Measurements from ENCODE around the gene SPDYC.

SPDYC gene

GRCh38 chr11:65131895-65132237, 38.2 kb upstream of the SPDYC start:
- no peak for ATAC-seq
- TF ChIP-seq ZFP3 (CRISPR knock-in tag; IDR thresholded peaks at IDR 0.05) = no peak
- TF ChIP-seq PPARA (CRISPR knock-in tag; IDR thresholded peaks at IDR 0.05; ENCODE audit: borderline replicate concordance) = no peak
- TF ChIP-seq ISL1 (CRISPR knock-in tag; IDR thresholded peaks at IDR 0.05) = no peak
- TF ChIP-seq TCF4 (CRISPR knock-in tag; IDR thresholded peaks at IDR 0.05; ENCODE audit: borderline replicate concordance) = no peak
- TF ChIP-seq, protein P1, sequence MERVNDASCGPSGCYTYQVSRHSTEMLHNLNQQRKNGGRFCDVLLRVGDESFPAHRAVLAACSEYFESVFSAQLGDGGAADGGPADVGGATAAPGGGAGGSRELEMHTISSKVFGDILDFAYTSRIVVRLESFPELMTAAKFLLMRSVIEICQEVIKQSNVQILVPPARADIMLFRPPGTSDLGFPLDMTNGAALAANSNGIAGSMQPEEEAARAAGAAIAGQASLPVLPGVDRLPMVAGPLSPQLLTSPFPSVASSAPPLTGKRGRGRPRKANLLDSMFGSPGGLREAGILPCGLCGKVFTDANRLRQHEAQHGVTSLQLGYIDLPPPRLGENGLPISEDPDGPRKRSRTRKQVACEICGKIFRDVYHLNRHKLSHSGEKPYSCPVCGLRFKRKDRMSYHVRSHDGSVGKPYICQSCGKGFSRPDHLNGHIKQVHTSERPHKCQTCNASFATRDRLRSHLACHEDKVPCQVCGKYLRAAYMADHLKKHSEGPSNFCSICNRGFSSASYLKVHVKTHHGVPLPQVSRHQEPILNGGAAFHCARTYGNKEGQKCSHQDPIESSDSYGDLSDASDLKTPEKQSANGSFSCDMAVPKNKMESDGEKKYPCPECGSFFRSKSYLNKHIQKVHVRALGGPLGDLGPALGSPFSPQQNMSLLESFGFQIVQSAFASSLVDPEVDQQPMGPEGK (CRISPR knock-in tag; IDR thresholded peaks at IDR 0.05; ENCODE audit: borderline replicate concordance) = no peak
- no peak for TF ChIP-seq BACH2 (CRISPR knock-in tag; IDR thresholded peaks at IDR 0.05; ENCODE audit: borderline replicate concordance)
- no peak for TF ChIP-seq OSR1 (CRISPR knock-in tag; IDR thresholded peaks at IDR 0.05)
- no peak for TF ChIP-seq ZFP30 (CRISPR knock-in tag; IDR thresholded peaks at IDR 0.05)
- TF ChIP-seq ESRRG (CRISPR knock-in tag; IDR thresholded peaks at IDR 0.05) = no peak
- no peak for TF ChIP-seq TSHZ2 (CRISPR knock-in tag; IDR thresholded peaks at IDR 0.05)
- TF ChIP-seq RARB (CRISPR knock-in tag; IDR thresholded peaks at IDR 0.05) = no peak
- no peak for TF ChIP-seq ZNF8 (CRISPR knock-in tag; IDR thresholded peaks at IDR 0.05)
- no peak for TF ChIP-seq TOX (CRISPR knock-in tag; IDR thresholded peaks at IDR 0.05; ENCODE audit: borderline replicate concordance)
- TF ChIP-seq, protein P2, sequence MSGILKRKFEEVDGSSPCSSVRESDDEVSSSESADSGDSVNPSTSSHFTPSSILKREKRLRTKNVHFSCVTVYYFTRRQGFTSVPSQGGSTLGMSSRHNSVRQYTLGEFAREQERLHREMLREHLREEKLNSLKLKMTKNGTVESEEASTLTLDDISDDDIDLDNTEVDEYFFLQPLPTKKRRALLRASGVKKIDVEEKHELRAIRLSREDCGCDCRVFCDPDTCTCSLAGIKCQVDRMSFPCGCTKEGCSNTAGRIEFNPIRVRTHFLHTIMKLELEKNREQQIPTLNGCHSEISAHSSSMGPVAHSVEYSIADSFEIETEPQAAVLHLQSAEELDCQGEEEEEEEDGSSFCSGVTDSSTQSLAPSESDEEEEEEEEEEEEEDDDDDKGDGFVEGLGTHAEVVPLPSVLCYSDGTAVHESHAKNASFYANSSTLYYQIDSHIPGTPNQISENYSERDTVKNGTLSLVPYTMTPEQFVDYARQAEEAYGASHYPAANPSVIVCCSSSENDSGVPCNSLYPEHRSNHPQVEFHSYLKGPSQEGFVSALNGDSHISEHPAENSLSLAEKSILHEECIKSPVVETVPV (CRISPR knock-in tag; IDR thresholded peaks at IDR 0.05) = no peak
- no peak for TF ChIP-seq SNAI2 (CRISPR knock-in tag; IDR thresholded peaks at IDR 0.05)

DNA sequence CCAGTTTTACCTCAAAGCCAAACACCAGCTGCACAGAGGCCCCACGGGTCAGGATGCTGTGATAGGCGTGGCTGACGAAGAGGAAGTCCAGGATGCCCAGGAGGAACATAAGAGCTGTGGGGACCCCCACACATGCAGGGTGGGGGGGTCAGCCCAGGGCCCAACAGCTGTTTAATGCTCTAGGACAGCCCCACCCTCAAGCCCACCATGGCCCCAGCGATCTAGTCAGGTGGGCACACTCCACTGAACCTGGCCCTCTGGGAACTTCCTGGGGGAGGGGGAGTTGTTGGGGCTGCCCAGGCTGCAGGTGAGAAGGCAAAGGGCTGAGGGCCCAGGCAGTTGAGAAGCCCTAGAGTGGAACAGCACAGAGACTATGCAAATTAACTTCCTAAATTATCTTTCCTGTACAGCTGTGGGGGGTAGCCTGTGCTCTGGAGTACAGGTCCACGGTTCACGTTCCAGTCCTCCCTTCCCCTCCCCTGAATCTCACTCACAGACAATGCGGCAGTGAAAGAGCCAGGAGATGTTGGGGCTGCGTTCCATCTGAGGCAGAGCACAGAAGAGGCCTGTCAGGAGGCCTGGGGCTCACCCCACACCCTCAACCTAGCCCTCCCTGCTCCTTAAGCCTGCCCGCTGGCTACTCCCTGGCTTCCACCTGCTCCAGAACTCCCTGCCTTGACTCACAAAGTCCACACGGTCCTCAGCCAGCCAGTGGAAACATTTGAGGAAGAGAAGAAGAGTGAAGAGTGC, 37.6 kb upstream of the SPDYC start:
- no peak for ATAC-seq
- TF ChIP-seq ARNTL (CRISPR knock-in tag; IDR thresholded peaks at IDR 0.05; ENCODE audit: borderline replicate concordance, low read depth) = no peak
- no peak for TF ChIP-seq TOX (CRISPR knock-in tag; IDR thresholded peaks at IDR 0.05; ENCODE audit: borderline replicate concordance)
- TF ChIP-seq ISL1 (CRISPR knock-in tag; IDR thresholded peaks at IDR 0.05) = no peak
- TF ChIP-seq TSHZ2 (CRISPR knock-in tag; IDR thresholded peaks at IDR 0.05) = no peak
- no peak for TF ChIP-seq ZC3H10 (CRISPR knock-in tag; IDR thresholded peaks at IDR 0.05)
- no peak for TF ChIP-seq TCF4 (CRISPR knock-in tag; IDR thresholded peaks at IDR 0.05; ENCODE audit: borderline replicate concordance)
- TF ChIP-seq ZNF8 (CRISPR knock-in tag; IDR thresholded peaks at IDR 0.05) = no peak

- no peak for TF ChIP-seq TOX (CRISPR knock-in tag; IDR thresholded peaks at IDR 0.05; ENCODE audit: borderline replicate concordance)
- TF ChIP-seq GLIS3 (CRISPR knock-in tag; IDR thresholded peaks at IDR 0.05) = no peak
- no peak for ATAC-seq
Measured at GRCh38 chr11:65132988-65133700, 36.9 kb upstream of the SPDYC start.
